ENCODE measurements around the gene XYLT1. TPM values are rescaled to one million over a fixed set of nuclear protein-coding genes. Genes with fewer than 3 reads are reported as not detected.
A peak's percentile ranks its signal among the peaks of the same experiment; 100 is the strongest.

XYLT1 gene
- total RNA-seq, 1 experiment from 2014 or later = 14.5 TPM

- no peaks in the 10 kb centered on the region for H3K9me3 Mint-ChIP-seq
- H3K56ac ChIP-seq (ENCODE audit: insufficient read length, low read depth, low read length) = peak overlapping the region; percentile 17
- no peaks in the 10 kb centered on the region for H3K23me2 ChIP-seq (ENCODE audit: insufficient read length, low read depth, low read length, poor library complexity, severe bottlenecking)
- H3K23ac ChIP-seq (ENCODE audit: insufficient read length, low read depth, low read length) = no peak overlapping the region
- H2BK120ac ChIP-seq (ENCODE audit: low read depth, low read length, poor library complexity, severe bottlenecking) = no peak overlapping the region
- H2BK5ac ChIP-seq (ENCODE audit: insufficient read length, low read length) = no peak overlapping the region
- H3K79me1 ChIP-seq (ENCODE audit: insufficient read depth, low read depth, low read length, poor library complexity, severe bottlenecking) = no peaks in the 10 kb centered on the region
- no peak overlapping the region for H3K4ac ChIP-seq (ENCODE audit: low read depth, low read length)
- H2BK15ac ChIP-seq (ENCODE audit: low read depth, low read length) = no peak overlapping the region
- H3K4me2 ChIP-seq (ENCODE audit: insufficient read depth, insufficient read length, low read length) = no peak overlapping the region
- H2BK12ac ChIP-seq (ENCODE audit: insufficient read length, low read depth, low read length) = no peak overlapping the region
- no peak overlapping the region for H2AK5ac ChIP-seq (ENCODE audit: insufficient read length, low read length)
- H3K36me3 Mint-ChIP-seq (ENCODE audit: insufficient read depth in 1 of 3, low read depth in 3 of 3) = no peaks in the 10 kb centered on the region
- no peaks in the 10 kb centered on the region for H3K79me2 ChIP-seq (ENCODE audit: insufficient read depth, low read length)
- H3K9me3 ChIP-seq (ENCODE audit: control insufficient read depth, low read depth, low read length) = no peaks in the 10 kb centered on the region
- H3K4me1 ChIP-seq (ENCODE audit: insufficient read depth, low read length) = no peaks in the 10 kb centered on the region
- no peaks in the 10 kb centered on the region for H4K20me1 ChIP-seq (ENCODE audit: control insufficient read depth, insufficient read depth, insufficient read length)
- no peak overlapping the region for H2AFZ ChIP-seq (ENCODE audit: low read length)
- H3K4me3 Mint-ChIP-seq = no peak overlapping the region
- no peak overlapping the region for H3K18ac ChIP-seq (ENCODE audit: insufficient read length, low read depth, low read length)
- no peaks in the 10 kb centered on the region for H3K27me3 ChIP-seq (ENCODE audit: insufficient read depth, low read length)
- no peak overlapping the region for H3K14ac ChIP-seq (ENCODE audit: insufficient read depth, low read length)
- TF ChIP-seq, protein P1, sequence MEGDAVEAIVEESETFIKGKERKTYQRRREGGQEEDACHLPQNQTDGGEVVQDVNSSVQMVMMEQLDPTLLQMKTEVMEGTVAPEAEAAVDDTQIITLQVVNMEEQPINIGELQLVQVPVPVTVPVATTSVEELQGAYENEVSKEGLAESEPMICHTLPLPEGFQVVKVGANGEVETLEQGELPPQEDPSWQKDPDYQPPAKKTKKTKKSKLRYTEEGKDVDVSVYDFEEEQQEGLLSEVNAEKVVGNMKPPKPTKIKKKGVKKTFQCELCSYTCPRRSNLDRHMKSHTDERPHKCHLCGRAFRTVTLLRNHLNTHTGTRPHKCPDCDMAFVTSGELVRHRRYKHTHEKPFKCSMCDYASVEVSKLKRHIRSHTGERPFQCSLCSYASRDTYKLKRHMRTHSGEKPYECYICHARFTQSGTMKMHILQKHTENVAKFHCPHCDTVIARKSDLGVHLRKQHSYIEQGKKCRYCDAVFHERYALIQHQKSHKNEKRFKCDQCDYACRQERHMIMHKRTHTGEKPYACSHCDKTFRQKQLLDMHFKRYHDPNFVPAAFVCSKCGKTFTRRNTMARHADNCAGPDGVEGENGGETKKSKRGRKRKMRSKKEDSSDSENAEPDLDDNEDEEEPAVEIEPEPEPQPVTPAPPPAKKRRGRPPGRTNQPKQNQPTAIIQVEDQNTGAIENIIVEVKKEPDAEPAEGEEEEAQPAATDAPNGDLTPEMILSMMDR (conservative IDR thresholded peaks at IDR 0.05) = no peak
- no peak overlapping the region for H4K5ac ChIP-seq (ENCODE audit: insufficient read length, low read depth, low read length)
- no peak overlapping the region for H4K8ac ChIP-seq (replicated peaks; ENCODE audit: insufficient read length, low read depth, low read length)
- DNase-seq = no peak
- no peak overlapping the region for H3K27ac ChIP-seq (ENCODE audit: insufficient read length, low read depth, low read length)
- no peak overlapping the region for H3K27ac Mint-ChIP-seq
- no peak overlapping the region for H2BK20ac ChIP-seq (ENCODE audit: low read depth, low read length, poor library complexity, severe bottlenecking)
- 0 out of 2 replicates have a peak, but pooled peaks cover 1% of the 10 kb centered on the region for H3K27me3 Mint-ChIP-seq (ENCODE audit: low read depth)
- H3T11ph ChIP-seq (ENCODE audit: low read length) = no peak overlapping the region
- no peak overlapping the region for H4K91ac ChIP-seq (ENCODE audit: insufficient read length, low read depth, low read length)
- H3K9ac ChIP-seq (ENCODE audit: extremely low read depth, insufficient read length, low read length) = no peak overlapping the region
- peaks cover 0 to 5% of the 10 kb centered on the region in 2 experiments; a peak in 1 of 4 replicates for H3K4me1 Mint-ChIP-seq
- no CpG with 5 or more reads among the region's 2 CpGs for WGBS (ENCODE audit: extremely low coverage, insufficient read length, low lambda C conversion rate)
These were observed 325.7 kb downstream of the XYLT1 start for GRCh38 chr16:17145029-17145428.

All from H9 (cell line).